ENCODE data around the gene HSD17B14. TPM values are rescaled to one million over a fixed set of nuclear protein-coding genes. Genes with fewer than 3 reads are reported as not detected.

Gene HSD17B14
- total and polyA plus RNA-seq, 9 of the 15 experiments (the other 6 are each of a cell fraction or from before 2014, with no cell fraction given) = 0.16 TPM; not detected in 8

GRCh38 chr19:48835734-48836088, 580 bp downstream of the HSD17B14 start (continued):
- TF ChIP-seq MGA (IDR thresholded peaks at IDR 0.05) (no peak), FOXK2 (conservative IDR thresholded peaks at IDR 0.05 in 1 of 2, IDR thresholded peaks at IDR 0.05 in 1 of 2; ENCODE audit: low read depth in 2 of 2) (no peak; a peak in 1 of 4 replicates), ZNF586 (CRISPR knock-in tag; conservative IDR thresholded peaks at IDR 0.05) (no peak), ZBTB9 (CRISPR knock-in tag; IDR thresholded peaks at IDR 0.05) (no peak), ZNF165 (CRISPR knock-in tag; IDR thresholded peaks at IDR 0.05; ENCODE audit: borderline replicate concordance) (no peak), SIN3B (IDR thresholded peaks at IDR 0.05; ENCODE audit: low read depth) (peak; percentile 36; the same call in 1 of the 2 replicates), ZNF175 (CRISPR knock-in tag; IDR thresholded peaks at IDR 0.05; ENCODE audit: low read depth) (peak; percentile 30; the same call in 1 of the 2 replicates), TAF7 (tag; IDR thresholded peaks at IDR 0.05) (no peak), NCOA4 (IDR thresholded peaks at IDR 0.05; ENCODE audit: partially characterized antibody) (no peak), HLTF (IDR thresholded peaks at IDR 0.05) (no peak), GABPB1 (CRISPR knock-in tag; IDR thresholded peaks at IDR 0.05) (no peak), ZFP36 (IDR thresholded peaks at IDR 0.05; ENCODE audit: low read depth, low read length, partially characterized antibody) (peak; percentile 56), RNF2 (IDR thresholded peaks at IDR 0.05) (no peak)

Measured in K562 (cell line).